Panc1 (cell line): ENCODE data around the gene ATG4B. TPM values are rescaled to one million over a fixed set of nuclear protein-coding genes. Genes with fewer than 3 reads are reported as not detected.

Source experiments
- ATAC-seq: fragments of 200-7000 bp; cut with Tn5 transposase; 2 replicates; pipeline ENCODE4 v1.9.1; 2020; ENCODE audit warnings: mild to moderate bottlenecking, moderate library complexity
- BruUV-seq: library from RNA; stranded (reverse); fragments of 400-500 nt; replicated peaks from 2 replicates; lab custom pipeline; 2021; lab: Mats Ljungman, UMichigan
- CTCF ChIA-PET: fragments of 300-600 bp; sonication (Branson Sonifier 250); formaldehyde crosslinking; loops from one replicate; lab custom pipeline; 2022; ENCODE audit warnings: antibody characterized with exemption; lab: Charles Lee
- POLR2A ChIA-PET: fragments of 300-600 bp; sonication (Branson Sonifier 250); formaldehyde crosslinking; loops from one replicate; lab custom pipeline; 2022; ENCODE audit warnings: antibody characterized with exemption; lab: Charles Lee
- DNase-seq: peaks from one replicate; pipeline ENCODE4 v3.0.0-alpha.2; 2010; ENCODE audit warnings: low read depth, low spot score
- H3K27ac ChIP-seq: 2 replicates; pipeline ENCODE4 v1.5.1; 2011; ENCODE audit warnings: mild to moderate bottlenecking, low read length, inconsistent platforms
- H3K27me3 ChIP-seq: fragments of 200-500 bp; sonication (Bioruptor generic); 2 replicates; pipeline ENCODE4 v1.6.0; 2014; ENCODE audit warnings: low read length, inconsistent platforms; ENCODE audit not compliant: control insufficient read depth, insufficient read depth
- H3K36me3 ChIP-seq: fragments of 200-500 bp; sonication (Bioruptor generic); 2 replicates; pipeline ENCODE4 v1.5.1; 2014; ENCODE audit warnings: inconsistent platforms, mild to moderate bottlenecking, low read length, moderate library complexity; ENCODE audit not compliant: control insufficient read depth, insufficient read depth
- H3K4me1 ChIP-seq: 2 replicates; pipeline ENCODE4 v1.5.1; 2011; ENCODE audit warnings: inconsistent platforms, mild to moderate bottlenecking, low read length, moderate library complexity; ENCODE audit not compliant: control insufficient read depth, insufficient read depth
- H3K4me3 ChIP-seq, 2 experiments: 2 replicates each; pipeline ENCODE4 v1.5.1; 2011 to 2012; ENCODE audit warnings: low read depth in 2 of 2, low read length in 2 of 2, mild to moderate bottlenecking in 2 of 2, inconsistent platforms in 1 of 2, moderate library complexity in 1 of 2
- H3K9me3 ChIP-seq: fragments of 200-500 bp; sonication (Bioruptor generic); 2 replicates; pipeline ENCODE4 v1.5.1; 2014; ENCODE audit warnings: low read depth, mild to moderate bottlenecking, inconsistent platforms, low read length, moderate library complexity; ENCODE audit not compliant: control insufficient read depth, insufficient read depth
- CTCF ChIP-seq: fragments of 450-650 bp; IDR thresholded peaks from 2 replicates; pipeline ENCODE4 v1.5.1; 2017; ENCODE audit warnings: mild to moderate bottlenecking
- POLR2AphosphoS5 ChIP-seq: IDR thresholded peaks from 2 replicates; pipeline ENCODE4 v1.6.1; 2012; ENCODE audit warnings: mild to moderate bottlenecking, low read depth, low read length, moderate library complexity
- REST ChIP-seq, 2 experiments: IDR thresholded peaks; 2 replicates each; pipeline ENCODE4 v1.6.1; 2011 to 2012; ENCODE audit warnings: low read depth in 2 of 2, control low read depth in 1 of 2, low read length in 1 of 2, mild to moderate bottlenecking in 1 of 2, moderate library complexity in 1 of 2; ENCODE audit not compliant: insufficient read depth in 1 of 2
- SIN3A ChIP-seq: IDR thresholded peaks from 2 replicates; pipeline ENCODE4 v1.6.1; 2012; ENCODE audit warnings: low read depth, mild to moderate bottlenecking, low read length, moderate library complexity, borderline replicate concordance; ENCODE audit not compliant: insufficient read depth
- TCF7L2 ChIP-seq: IDR thresholded peaks from 2 replicates; pipeline ENCODE4 v1.6.1; 2011; ENCODE audit warnings: mild to moderate bottlenecking, low read depth, low read length, inconsistent platforms
- in situ Hi-C: cut with HindIII; loops from 2 replicates; pipeline ENCODE4 v1.10.0; 2016; ENCODE audit warnings: low sequenced_read_pairs, low pct_unique_long_range_greater_than_20kb
- intact Hi-C: fragments of 100-400 bp; cut with micrococcal nuclease; formaldehyde crosslinking; loops from one replicate; pipeline ENCODE4 v1.10.0; 2022; ENCODE audit not compliant: unreplicated experiment
- total RNA-seq: library from RNA; stranded (reverse); gene quantifications from one replicate; pipeline ENCODE4 v1.2.1, GENCODE V29; 2021; ENCODE audit not compliant: unreplicated experiment

The ATG4B gene
- total RNA-seq, 1 experiment from 2014 or later = 84.2 TPM

GRCh38 chr2:241606186-241606585 is 31.3 kb upstream of the ATG4B start:
- no peak for ATAC-seq
- Histone ChIP-seq H3K4me1 (peaks cover 5% of the 10 kb centered on the region; the same call in 1 of the 2 replicates), H3K4me3 (no peak overlapping the region), H3K27me3 (no peaks in the 10 kb centered on the region), H3K9me3 (no peaks in the 10 kb centered on the region), H3K36me3 (peaks cover 7% of the 10 kb centered on the region), H3K27ac (no peak overlapping the region)
- ChIA-PET CTCF (no interaction called here), POLR2A (no interaction called here)
- in situ Hi-C loops (no loop called here), intact Hi-C loops (no loop called here)
- BruUV-seq = no TSS peak
- TF ChIP-seq REST (IDR thresholded peaks at IDR 0.05; ENCODE audit: insufficient read depth in 1 of 2, low read depth in 2 of 2, low read length in 1 of 2) (no peak), POLR2AphosphoS5 (no peak), TCF7L2 (no peak), CTCF (no peak), SIN3A (no peak)
- DNase-seq = no peak

- no peak for DNase-seq
- in situ Hi-C loops (no loop called here), intact Hi-C loops (no loop called here)
- no peaks in the 10 kb centered on the region for H3K9me3 ChIP-seq
- ATAC-seq = no peak
- H3K4me3 ChIP-seq = no peak overlapping the region
- no peak overlapping the region for H3K27ac ChIP-seq
- H3K36me3 ChIP-seq = peaks cover 4% of the 10 kb centered on the region
- TF ChIP-seq SIN3A = no peak
- no peak for TF ChIP-seq TCF7L2
- no peak for TF ChIP-seq CTCF
- no peak for TF ChIP-seq REST (IDR thresholded peaks at IDR 0.05; ENCODE audit: insufficient read depth in 1 of 2, low read depth in 2 of 2, low read length in 1 of 2)
- no peak for TF ChIP-seq POLR2AphosphoS5
- peaks cover 5% of the 10 kb centered on the region; the same call in 1 of the 2 replicates for H3K4me1 ChIP-seq
- ChIA-PET CTCF (no interaction called here), POLR2A (interaction anchor here (0.6 kb wide), 1 partner anchor 251 kb away, joined by 4 read pairs; no protein-coding TSS in a partner anchor)
- no peaks in the 10 kb centered on the region for H3K27me3 ChIP-seq
- BruUV-seq = no TSS peak
These were observed 30.2 kb upstream of the ATG4B start for GRCh38 chr2:241607162-241607885.
